Left lung (tissue), 10 donors: ENCODE results near the gene PTPRD. TPM values are rescaled to one million over a fixed set of nuclear protein-coding genes. Genes with fewer than 3 reads are reported as not detected.
A peak's percentile ranks its signal among the peaks of the same experiment; 100 is the strongest.

Source experiments
- ATAC-seq: fragments of 200-7000 bp; cut with Tn5 transposase; one replicate; pipeline ENCODE4 v1.9.1; 2020; ENCODE audit warnings: moderate library complexity
- DNase-seq, 4 donors: peaks; one replicate each; pipeline ENCODE4 v3.0.0-alpha.2; 2013 to 2020
- H3K27ac ChIP-seq, 2 donors: fragments of 200-600 bp; sonication (generic) in 1 of 2; one replicate each; pipeline versions ENCODE4 v1.5.0 to v1.8.0; 2020 to 2021
- H3K27me3 ChIP-seq, 2 donors: fragments of 200-600 bp; sonication (generic) in 1 of 2; one replicate each; pipeline versions ENCODE4 v1.5.0 to v1.8.0; 2020 to 2021
- H3K36me3 ChIP-seq, 2 donors: fragments of 200-600 bp; sonication (generic) in 1 of 2; one replicate each; pipeline versions ENCODE4 v1.5.0 to v1.8.0; 2020 to 2021
- H3K4me1 ChIP-seq, 2 donors: fragments of 200-600 bp; one replicate each; pipeline ENCODE4 v1.8.0; 2021
- H3K4me3 ChIP-seq, 2 donors: fragments of 200-600 bp; sonication (generic) in 1 of 2; one replicate each; pipeline versions ENCODE4 v1.5.0 to v1.8.0; 2020 to 2021; ENCODE audit warnings: mild to moderate bottlenecking in 1 of 2
- H3K9me3 ChIP-seq, 2 donors: fragments of 200-600 bp; sonication (generic) in 1 of 2; one replicate each; pipeline versions ENCODE4 v1.5.0 to v1.8.0; 2020 to 2021
- CTCF ChIP-seq, 2 donors: fragments of 200-600 bp; sonication (generic) in 1 of 2; IDR thresholded peaks; one replicate each; pipeline versions ENCODE4 v1.5.0 to v1.8.0; 2021; ENCODE audit warnings: antibody characterized with exemption in 2 of 2
- intact Hi-C, 2 donors: fragments of 100-400 bp; cut with DNase I; formaldehyde crosslinking; loops; one replicate each; pipeline versions ENCODE4 v1.11.2 to v1.14.2; 2022
- polyA plus RNA-seq, 6 donors: library from polyadenylated mRNA; unstranded; fragments of 120-200 nt; gene quantifications; one replicate each; pipeline ENCODE4 v1.2.1, GENCODE V29; 2013; ENCODE audit not compliant: insufficient read length in 6 of 6
- total RNA-seq, 2 donors: library from RNA; stranded (reverse); fragmentation: NEBNext Ultra II Directional; extraction: Animal tissue kit (Norgen Biotek cat#: 25700); gene quantifications; one replicate each; pipeline ENCODE4 v1.2.1, GENCODE V29; 2021
- donor health status: DM: no; HTN: yes; CAD: no.
- donor health status: DM: no; HTN: no; CAD: no.

Gene PTPRD
- total and polyA plus RNA-seq, 8 donors: 24.2 to 167 (median 139) TPM

DNA sequence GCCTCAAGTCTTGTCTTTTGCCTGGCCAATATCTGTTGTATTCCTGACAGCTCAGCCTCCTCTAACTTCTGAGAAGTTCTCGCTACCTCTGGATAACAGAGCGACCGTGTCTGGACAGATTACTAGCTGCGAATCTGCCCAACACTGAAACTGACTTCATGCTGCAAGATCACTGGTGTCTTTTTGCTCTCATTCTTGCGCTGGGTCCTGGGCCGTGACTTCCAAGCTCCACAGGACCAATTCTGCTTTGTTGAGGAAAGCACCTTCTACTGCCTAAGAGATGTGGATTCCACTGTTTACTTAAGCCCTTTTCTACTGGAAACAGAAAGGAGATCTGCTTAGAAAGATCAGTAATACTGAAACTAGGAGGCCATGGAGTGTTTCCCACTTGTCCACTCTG is 1834.4 kb downstream of the PTPRD start:
- DNase-seq: no peak
- H3K9me3 ChIP-seq: no peaks in the 10 kb centered on the region
- intact Hi-C loops: no loop called here

DNA sequence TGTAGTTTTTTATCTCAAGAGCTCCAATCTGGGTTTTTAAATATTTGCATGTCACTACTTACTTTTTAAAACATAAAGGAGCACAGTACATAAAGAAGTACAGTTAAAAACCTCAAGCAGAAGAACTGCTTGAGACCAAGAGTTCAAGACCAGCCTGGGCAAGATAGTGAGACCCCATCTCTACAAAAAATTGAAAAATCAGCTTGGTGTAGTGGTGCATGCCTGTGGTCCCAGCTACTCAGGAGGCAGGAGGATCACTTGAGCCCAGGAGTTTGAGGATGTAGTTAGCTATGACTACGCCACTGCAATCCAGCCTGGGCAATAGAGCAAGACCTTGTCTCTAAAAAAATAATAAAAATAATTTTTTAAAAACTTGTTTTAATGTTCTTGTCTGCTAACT is 1840.5 kb downstream of the PTPRD start:
- no peak overlapping the region for H3K27ac ChIP-seq
- no peaks in the 10 kb centered on the region for H3K27me3 ChIP-seq
- no peak for ATAC-seq
- DNase-seq: no peak
- intact Hi-C loops: no loop called here
- H3K4me3 ChIP-seq: no peak overlapping the region
- no peak for TF ChIP-seq CTCF (IDR thresholded peaks at IDR 0.05)
- no peaks in the 10 kb centered on the region for H3K9me3 ChIP-seq
- H3K36me3 ChIP-seq: no peaks in the 10 kb centered on the region
- H3K4me1 ChIP-seq: no peaks in the 10 kb centered on the region

More for the DNA sequence above, 1834.4 kb downstream of the PTPRD start:
- Histone ChIP-seq H3K27me3 (no peaks in the 10 kb centered on the region), H3K4me1 (no peaks in the 10 kb centered on the region), H3K4me3 (no peak overlapping the region), H3K36me3 (no peaks in the 10 kb centered on the region), H3K27ac (no peak overlapping the region)
- no peak for ATAC-seq
- TF ChIP-seq CTCF (IDR thresholded peaks at IDR 0.05): no peak

GRCh38 chr9:8769153-8769552 is 1843.6 kb downstream of the PTPRD start:
- no peak overlapping the region for H3K4me3 ChIP-seq
- intact Hi-C loops: no loop called here

DNA sequence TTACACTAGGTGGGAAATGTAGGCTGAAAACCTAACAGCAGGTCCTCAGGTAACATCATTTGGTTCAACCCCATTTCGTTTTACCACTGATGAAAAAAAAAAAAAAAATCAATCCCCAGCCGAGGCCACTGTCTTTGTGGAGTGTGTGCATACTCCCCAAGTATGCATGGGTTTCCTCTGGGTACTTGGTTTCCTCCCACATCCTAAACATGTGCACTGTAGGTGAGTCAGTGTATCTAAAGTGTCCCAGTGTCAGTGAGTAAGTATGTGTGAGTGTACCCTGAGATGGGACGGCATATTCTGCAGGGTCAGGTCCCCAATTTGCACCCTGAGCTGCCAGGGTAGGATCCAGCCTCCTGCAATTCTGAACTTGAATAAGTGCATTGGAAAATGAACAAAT is 1846.7 kb downstream of the PTPRD start:
- no peaks in the 10 kb centered on the region for H3K27me3 ChIP-seq
- H3K36me3 ChIP-seq: no peaks in the 10 kb centered on the region
- H3K4me3 ChIP-seq: no peak overlapping the region
- H3K9me3 ChIP-seq: no peaks in the 10 kb centered on the region
- intact Hi-C loops: no loop called here
- no peaks in the 10 kb centered on the region for H3K4me1 ChIP-seq
- TF ChIP-seq CTCF (IDR thresholded peaks at IDR 0.05): no peak
- H3K27ac ChIP-seq: no peak overlapping the region
- no peak for ATAC-seq
- DNase-seq: no peak

More at GRCh38 chr9:8769153-8769552, 1843.6 kb downstream of the PTPRD start:
- no peaks in the 10 kb centered on the region for H3K36me3 ChIP-seq
- H3K27me3 ChIP-seq: no peaks in the 10 kb centered on the region
- no peaks in the 10 kb centered on the region for H3K4me1 ChIP-seq
- no peaks in the 10 kb centered on the region for H3K9me3 ChIP-seq
- ATAC-seq (no peak), DNase-seq (peak in 2 of 4 donors; percentile 36 to 42)
- H3K27ac ChIP-seq: no peak overlapping the region
- no peak for TF ChIP-seq CTCF (IDR thresholded peaks at IDR 0.05)

- peak in 2 of 4 donors; percentile 55 to 60 for DNase-seq
- Histone ChIP-seq H3K9me3 (no peaks in the 10 kb centered on the region), H3K4me3 (no peak overlapping the region), H3K27me3 (no peaks in the 10 kb centered on the region), H3K27ac (no peak overlapping the region), H3K36me3 (no peaks in the 10 kb centered on the region), H3K4me1 (no peaks in the 10 kb centered on the region)
- no peak for ATAC-seq
- intact Hi-C loops: no loop called here
- no peak for TF ChIP-seq CTCF (IDR thresholded peaks at IDR 0.05)
Measured at GRCh38 chr9:8764051-8764450, 1848.8 kb downstream of the PTPRD start.
